ENCODE results near the gene FMN1.

The FMN1 gene

DNA sequence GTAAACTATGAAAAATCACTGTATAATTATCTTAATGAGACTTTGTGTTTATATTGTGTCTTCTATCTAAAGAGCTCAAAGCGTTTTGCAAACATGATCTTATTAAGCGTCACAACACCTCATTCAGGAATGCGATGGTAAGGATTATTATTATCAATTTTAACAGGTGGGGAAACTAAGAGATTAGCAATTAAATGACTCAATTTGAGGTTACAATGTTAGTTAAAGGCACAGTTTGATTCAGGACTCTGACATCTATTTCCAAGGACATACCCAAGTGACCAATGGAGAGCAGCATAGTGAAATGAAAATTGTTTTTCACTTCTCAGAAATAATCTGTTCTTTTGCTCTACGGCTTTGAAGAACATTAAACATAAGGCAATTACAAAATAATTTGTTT lies 74.6 kb downstream of the FMN1 start:
- no peak for DNase-seq (ENCODE audit: low spot score)

DNA sequence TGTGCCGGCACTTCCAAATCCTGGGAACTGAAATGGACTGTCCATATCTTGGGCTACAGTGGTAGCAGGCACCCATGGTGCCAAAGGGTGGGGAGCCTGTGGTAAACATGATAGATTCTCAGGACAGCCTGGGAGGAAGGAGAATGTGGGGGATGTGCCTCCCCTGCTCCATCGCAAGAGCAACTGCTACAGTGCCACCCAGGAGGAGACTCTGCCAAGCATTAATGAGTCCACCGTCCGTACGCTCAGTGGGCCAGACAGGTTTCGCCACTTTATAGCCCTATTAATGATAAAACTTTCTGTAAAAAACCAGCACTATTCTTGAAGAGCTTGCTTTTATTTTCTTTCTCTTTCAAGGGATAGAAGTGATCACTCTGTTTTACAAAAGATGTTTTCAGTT lies 75.2 kb downstream of the FMN1 start:
- DNase-seq (ENCODE audit: low spot score) = no peak

DNA sequence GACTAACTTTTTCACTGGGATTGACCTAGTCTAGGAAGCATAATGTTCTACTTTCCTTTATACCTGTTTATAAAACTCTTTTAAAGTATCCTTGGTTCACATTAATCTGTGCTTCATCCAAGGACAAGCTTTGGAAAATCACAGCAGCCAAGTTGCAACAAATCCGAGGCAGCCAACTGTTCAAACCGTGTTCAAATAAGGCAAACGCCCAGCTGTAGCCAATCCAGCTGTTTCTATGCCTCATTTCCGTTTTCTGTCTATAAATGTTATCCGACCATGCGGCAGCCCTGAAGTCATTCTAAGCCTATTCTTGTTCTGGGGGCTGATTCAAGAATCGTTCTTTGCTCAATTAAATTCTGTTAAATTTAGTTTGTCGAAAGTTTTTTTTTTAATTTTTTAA lies 78.3 kb downstream of the FMN1 start:
- DNase-seq (ENCODE audit: low spot score) = no peak

DNA sequence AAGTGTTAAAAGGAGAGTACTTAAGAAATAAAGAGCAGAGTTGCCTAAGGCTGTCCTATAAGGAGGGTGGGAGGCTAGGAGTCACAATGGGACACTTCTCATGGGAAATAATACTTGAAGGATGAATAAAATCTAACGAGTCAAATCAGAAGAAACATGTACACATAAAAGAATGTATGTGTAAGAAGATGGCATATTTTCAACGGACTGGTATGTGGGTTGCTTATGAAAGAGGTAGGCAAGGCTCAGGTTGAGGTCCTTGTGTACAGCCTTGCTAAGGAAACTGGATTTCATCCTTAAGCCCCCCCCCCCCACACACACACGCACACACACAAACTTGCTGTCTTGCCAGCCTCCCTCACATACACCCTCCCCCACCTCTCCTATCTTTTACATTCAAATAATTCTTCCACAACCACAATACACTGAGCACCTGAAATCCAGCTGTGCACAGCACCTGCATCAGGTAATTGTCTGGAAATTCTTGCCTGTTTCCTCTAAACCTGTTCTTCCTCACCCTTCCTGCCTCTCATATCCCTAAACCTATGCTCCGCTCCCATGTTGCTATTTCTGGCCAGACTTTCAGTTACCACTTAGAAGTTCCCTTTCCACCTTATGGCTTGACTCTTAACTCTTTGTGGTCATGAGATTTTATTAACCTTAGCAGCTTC lies 79.2 kb downstream of the FMN1 start:
- no peak for DNase-seq (ENCODE audit: low spot score)

DNA sequence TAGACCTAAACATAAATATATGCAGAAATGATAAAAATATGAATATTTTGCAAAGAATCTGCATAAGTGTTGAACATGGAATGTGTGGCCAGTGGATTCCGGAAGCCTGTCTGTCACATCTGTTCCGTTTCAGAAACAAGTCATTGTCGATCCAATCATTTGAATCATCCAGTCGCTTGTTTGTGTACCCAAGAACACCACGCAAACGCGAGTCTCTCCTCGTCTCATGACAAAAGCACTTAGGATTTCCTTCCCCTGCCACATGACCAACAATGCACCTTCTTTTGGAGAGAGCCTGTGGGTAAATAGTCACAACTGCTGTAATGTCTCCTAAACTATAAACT lies 80.2 kb downstream of the FMN1 start:
- no peak for DNase-seq (ENCODE audit: low spot score)

DNA sequence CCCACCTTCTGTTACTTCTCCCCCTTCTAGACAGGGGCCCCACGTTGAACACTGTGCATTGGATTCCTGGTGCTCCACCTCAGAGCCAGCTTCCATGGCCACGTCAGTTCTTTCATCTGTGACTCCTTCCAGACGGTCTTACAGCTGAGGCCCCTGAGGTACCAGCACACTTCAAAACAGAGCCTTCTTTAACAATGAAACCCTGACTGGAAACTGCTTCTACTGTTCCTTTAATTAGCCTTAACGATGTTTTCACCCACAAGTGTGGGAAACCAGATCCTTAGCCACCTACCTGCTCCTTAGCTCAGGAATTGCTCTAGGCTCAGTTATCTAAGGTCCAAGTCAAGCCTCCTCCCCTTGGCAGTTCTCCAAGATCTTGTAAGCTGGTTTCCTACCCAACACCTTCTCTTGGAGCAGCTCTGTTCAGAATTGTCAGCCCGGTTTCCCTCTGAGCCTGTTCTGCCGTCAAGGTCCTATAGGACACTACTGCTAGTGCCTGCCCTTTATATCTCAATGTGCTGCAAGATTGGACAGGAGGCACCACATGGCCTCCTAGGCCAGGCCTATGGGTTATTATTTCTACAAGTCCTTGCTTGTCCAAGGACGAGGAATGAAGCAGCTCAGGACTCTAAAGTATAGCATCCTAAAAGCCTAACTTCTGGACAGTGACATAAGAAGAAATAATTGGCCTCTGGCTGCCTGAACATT lies 80.7 kb downstream of the FMN1 start:
- no peak for DNase-seq (ENCODE audit: low spot score)

DNA sequence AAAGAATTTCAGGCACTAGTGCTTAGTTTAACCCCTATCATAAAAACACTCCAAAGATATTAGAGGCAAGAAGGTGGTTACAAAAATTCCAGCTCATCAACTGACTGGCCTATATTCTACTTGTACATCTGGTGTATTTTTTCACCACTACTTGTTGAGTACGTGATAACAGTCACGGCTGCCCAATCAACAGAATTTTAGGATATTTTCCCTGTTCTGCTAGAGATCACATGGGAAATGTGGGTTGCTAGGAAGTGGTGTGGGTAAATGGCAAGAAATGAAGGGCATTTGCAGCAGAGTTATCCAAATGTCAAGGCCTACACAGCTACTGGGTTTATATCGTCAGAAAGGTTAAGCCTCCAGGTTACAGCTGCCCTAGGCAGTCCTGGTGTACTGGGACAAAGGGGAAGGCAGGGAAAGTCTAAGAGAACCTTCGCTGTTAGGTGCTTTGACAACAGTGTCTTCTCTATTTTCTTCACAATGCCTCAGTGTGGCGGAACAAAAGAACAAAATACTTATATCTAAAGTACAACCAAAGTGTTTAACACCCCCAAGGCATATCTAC lies 81.9 kb downstream of the FMN1 start:
- DNase-seq (ENCODE audit: low spot score) = no peak

DNA sequence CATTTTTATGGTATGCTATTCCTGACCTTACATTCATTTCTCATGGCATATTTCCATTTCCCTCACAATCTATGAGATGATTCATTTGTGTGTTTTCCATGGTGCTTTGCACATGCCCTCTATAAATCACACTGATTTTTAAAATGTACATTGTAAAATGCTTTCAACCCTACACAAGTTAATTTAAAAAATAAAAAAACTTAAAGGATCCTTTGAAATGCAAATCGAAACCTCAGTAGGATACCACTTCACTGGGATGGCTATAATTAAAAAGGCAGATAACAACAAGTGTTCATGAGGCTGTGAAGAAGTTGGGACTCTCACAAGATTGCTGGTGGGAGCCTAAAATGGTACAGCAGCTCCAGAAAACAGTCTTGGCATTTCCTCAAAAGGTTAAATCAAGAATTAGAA lies 83.5 kb downstream of the FMN1 start:
- no peak for DNase-seq (ENCODE audit: low spot score)

DNA sequence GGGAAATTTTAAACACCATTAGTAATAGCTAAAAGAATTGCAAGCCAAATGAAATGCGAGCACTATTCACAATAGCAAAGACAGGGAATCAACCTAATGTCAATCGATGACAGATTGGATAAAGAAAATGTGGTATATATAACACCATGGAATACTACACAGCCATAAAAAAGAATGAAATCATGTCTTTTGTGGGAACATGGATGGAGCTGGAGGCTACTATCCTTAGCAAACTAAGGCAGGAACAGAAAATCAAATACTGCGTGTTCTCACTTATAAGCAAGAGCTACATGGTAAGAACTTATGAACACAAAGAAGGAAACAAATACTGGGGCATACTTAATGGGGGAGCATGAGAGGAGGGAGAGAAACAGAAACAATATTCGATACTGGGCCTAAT lies 85.2 kb downstream of the FMN1 start:
- DNase-seq (ENCODE audit: low spot score) = no peak

DNA sequence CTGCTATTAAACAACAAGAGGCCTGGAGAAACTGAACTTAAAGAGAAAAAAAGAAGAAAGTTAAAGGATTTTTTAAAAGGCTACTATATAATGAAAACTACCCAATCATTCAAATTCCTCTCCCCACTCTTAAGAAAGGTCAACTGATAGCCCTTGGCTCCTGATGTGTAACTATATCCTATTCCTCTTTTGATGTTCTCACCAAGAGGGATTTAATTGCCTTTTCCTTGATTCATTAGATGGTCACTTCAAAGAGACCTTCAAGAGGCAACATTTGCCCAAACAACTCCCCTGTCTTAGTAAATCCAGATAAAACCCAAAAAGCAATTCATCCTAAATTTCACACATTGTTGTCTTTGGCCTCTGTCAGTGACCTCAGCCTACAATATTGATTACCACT lies 86.0 kb downstream of the FMN1 start:
- no peak for DNase-seq (ENCODE audit: low spot score)

DNA sequence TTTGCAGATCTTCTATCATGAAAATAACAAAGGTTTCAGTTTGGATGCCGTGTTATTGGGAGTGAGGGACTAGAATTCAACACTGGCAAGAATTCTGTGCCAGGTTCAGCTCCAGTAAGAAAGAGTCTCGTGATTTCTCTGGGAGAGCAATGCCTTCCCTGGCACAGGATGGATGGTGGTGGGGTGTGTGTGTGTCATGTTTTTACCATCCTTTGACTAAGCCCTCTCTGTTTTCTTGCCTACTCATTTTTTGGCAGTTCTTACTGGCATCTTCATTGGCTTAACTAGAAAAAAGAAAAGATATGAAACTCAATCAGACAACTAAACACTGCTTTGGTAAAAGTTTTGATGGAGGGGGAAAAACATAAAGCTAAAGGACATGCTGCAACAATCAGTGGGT lies 86.6 kb downstream of the FMN1 start:
- DNase-seq (ENCODE audit: low spot score) = no peak

DNA sequence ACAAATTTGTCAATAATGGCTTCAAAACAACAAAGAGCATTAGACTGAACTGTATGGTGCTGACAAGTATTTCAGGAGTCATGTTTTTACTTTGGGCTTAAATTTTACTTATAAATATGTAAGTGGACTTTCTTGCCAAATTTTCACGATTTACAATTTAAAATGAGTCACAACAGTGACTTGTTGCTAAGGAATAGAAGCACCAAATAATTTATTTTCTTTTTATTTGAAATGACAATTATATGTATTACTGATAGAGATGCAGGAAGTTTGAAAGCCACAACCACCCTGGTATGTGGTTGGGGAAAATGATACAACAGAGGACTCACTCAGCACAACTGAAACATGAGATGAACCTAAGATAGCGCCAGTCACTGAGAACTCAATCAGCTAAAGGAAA lies 90.3 kb downstream of the FMN1 start:
- DNase-seq (ENCODE audit: low spot score) = no peak

DNA sequence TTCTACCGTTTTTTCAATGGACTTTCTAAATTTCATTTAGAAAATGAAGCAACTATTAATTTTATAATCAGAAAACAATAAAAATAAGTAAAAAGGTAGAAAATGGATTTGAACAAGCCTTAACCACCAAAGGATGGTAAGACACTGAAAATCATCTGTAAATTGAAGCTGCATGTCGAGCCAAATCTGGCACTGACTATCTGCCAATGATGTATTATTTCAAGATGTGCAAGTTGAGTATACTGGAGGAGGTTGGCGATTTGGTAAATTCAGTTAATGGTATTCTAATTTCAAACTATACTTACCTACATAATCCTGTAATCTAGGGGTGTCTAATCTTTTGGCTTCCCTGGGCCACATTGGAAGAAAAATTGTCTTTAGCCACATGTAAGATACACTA lies 93.5 kb downstream of the FMN1 start:
- DNase-seq (ENCODE audit: low spot score) = no peak

DNA sequence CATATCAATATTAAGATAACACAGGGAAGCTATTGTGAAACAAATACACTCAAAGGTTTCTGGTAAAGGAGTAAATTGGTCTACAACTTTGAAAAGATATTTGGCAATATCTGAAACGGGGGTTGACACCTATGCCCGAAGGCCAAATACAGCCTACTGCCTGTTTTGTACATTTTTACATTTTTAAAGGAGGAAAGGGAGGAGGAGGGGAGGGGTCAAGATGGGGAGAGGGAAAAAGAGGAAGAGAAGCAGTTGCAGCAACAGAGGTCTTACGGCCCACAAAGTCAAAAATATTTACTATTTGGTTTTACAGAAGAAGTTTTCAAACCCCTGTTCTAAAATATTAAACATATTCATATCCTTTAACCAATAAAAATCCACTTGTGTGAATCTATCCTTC lies 94.2 kb downstream of the FMN1 start:
- DNase-seq (ENCODE audit: low spot score) = no peak

DNA sequence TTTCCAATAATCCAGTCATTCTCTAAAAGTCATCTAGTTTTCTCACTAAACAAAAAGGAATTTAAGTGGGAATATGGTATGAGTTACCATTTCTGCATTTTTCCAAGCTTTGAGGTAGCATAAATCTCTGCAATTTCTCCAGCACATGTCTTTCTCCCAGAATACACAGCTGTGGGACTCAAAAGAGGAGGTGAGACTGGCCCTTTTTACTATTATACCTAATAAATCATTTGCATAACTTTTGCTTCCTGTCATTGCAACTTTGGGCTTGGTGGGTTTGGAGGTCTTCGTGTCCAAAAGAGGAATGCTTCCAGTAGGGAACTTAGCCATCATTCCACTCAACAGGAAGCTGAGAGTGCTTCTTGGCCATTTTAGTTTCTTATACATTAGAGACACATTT lies 94.8 kb downstream of the FMN1 start:
- no peak for DNase-seq (ENCODE audit: low spot score)

DNA sequence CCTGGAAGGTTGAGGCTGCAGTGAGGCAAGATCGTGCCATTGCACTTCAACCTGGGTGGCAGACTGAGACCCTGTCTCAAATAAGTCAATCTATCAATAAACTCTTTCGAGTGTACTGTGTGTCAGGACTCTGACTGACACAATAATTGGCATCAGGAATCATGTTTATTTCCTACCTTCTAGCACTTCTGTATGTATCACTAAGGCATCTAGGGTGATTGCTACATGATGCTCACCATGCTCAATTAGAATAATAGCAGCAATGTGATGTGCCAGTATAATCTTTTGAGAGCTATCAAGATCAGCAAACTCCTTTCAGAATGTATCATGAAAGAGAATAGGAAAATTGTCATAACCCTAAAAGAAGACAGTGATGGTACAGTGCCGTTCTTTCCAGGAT lies 95.3 kb downstream of the FMN1 start:
- DNase-seq (ENCODE audit: low spot score) = no peak

DNA sequence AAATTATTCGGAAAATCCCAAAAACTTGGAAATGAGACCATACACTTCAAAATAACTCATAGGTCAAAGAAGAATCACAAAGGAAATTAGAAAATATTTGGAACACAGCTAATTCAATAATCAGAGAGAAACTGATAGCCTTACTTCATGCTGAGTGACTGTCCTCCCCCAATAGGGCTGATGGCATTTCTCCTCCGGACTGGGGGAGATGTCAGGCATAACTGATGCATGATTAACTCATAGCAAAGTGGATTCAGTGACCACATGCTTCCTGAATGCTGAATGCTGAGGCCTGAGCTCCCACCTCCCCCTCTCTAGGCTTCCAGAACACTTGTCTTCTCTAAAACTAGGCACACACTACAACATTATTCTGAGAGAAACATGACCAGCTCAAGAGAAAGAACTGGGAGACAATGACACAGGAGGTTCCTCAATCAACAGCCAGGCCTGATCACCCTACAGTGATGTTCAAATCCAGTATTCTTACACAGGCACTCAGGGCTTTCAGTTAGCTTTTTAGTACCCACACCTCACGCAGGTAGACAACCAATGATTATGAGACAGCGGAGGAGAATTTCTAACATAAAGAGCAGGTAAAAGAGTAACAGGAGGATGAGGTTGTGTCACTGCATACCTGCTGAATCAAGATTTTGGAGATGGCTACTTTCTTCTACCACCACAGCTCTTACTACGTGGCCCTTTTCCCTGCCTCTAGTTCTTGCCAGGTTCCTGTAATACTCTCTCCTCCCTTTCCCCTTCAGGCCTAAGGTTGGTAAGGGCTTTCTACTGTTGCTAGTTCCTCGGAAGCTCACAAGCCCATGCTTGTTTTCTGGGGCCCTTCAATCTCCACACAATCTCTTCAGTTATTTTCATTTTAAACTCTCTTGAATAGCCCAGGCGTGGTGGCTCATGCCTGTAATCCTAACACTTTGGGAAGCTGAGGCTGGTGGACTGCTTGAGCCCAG lies 96.1 kb downstream of the FMN1 start:
- no peak for DNase-seq (ENCODE audit: low spot score)

DNA sequence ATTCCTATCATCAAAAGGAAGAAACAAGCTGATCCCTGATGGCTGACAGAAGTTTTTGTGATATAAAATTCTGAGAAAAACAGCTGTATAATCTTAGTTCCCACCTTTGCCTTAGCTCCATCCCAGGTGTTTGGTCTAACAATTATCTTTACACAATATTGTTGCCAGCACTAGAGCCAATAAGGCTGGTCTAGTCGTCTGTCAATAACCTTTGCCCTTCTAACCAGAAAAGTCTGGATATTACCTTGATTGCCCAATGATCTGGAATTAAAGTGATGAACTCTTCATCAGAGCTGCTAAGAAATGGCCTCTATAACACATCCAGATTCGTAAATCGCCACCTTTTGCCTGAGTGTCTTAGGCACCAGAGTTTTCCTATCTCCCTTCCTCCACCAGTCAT lies 98.4 kb downstream of the FMN1 start:
- DNase-seq (ENCODE audit: low spot score) = no peak

DNA sequence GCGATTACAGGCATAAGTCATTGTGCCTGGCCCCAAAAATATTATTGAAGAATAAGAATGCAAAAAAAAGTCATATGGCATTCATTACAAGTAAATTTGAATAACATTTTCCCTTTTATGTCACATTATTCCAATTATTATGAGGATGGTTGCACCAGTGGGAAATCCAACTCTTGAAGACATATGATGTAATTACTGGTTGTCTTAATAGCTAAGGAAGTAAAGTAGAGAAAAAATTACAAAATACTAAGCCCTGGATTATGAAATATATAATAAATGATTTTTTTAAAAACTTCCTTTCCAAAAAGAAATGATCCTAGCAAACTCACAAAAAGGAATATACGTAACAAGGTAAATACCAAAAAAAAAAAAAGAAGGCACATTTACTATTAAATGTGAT lies 98.9 kb downstream of the FMN1 start:
- DNase-seq (ENCODE audit: low spot score) = no peak

DNA sequence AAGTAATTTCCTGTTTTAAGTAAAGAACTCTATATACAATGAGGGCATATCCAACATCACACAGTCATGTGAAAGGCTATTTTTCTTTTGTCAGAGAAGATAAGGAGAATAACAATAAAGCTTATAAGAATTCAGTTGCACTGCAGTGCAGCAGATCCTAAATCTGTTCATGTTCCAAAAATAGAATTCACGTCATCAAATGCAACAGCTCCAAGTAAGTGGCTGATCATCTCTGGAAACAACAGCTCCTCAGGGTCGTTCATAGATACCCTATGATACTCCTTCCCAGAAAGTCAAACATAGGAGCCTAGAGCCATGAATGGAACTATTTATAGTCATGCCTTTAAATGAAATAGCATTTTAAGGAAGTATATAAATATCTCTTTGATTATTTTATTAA lies 100.2 kb downstream of the FMN1 start:
- no peak for DNase-seq (ENCODE audit: low spot score)

DNA sequence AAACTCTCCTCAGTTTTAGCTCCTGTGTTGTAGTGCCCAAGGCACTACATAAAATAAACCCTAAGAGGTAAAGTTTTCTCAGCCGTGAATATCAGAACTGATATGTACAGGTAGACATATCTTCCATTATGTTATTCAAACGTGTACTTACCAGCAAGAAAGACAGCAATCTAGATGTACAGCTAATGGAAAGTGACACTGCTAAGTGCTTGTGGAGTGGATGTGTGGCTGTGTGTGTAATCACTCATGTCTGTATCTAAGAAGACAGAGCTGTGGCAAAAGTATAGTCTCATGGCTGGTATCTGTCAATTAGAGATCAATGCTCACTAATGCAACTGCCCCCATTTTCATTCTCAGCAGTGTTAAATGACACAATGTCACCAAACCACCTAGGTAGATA lies 101.3 kb downstream of the FMN1 start:
- DNase-seq (ENCODE audit: low spot score) = no peak

DNA sequence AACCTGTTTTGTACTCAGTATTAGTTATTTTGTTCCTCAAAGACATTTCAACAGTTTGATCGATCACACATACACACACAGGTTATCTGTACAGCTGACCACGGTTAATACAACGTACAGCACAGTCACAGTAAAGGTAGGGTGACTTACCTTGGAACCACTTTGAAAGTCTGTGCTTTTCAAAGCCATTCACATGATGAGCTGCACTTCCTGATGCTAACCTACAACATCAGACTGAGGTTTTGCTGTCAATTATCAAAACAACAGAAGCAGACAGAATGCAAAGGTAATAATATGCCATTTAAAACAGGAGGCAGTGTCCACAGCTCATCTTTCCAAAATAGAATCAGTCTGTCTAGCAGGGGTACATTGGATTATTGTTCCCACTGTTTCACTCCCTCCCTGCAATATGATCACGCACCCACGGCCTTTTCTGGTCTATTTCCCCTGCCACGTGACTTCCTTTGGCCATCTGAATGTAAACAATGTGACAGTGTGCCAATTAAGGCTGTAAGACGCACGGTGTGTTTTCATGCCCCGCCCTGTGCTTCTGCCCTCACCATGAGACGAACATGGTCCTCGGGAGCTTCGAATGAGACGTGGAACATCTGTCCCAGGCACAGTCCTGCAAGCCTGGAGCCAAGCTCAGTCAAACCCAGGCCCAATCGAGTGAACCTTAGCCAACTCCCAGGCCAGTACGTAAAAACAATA lies 102.4 kb downstream of the FMN1 start:
- DNase-seq (ENCODE audit: low spot score) = no peak
